Gastrocnemius medialis (tissue), 4 donors: ENCODE results near the gene FGFR3. TPM values are rescaled to one million over a fixed set of nuclear protein-coding genes. Genes with fewer than 3 reads are reported as not detected.

ENCODE experiments used
- ATAC-seq, 2 donors: fragments of 150-250 bp; one replicate each; pipeline ENCODE4 v1.9.1; 2016
- DNase-seq, 2 donors: peaks; one replicate each; pipeline ENCODE4 v3.0.0-alpha.2; 2019
- H3K27ac ChIP-seq, 4 donors: fragments of 200-600 bp; sonication (generic); 1 replicate in 1 of 4; 2 replicates in 3 of 4; pipeline ENCODE4 v1.5.1; 2016 to 2018; ENCODE audit warnings: mild to moderate bottlenecking in 2 of 4, moderate library complexity in 1 of 4
- H3K27me3 ChIP-seq, 3 donors: fragments of 200-600 bp; sonication (generic) in 2 of 3; 1 replicate in 1 of 3; 2 replicates in 2 of 3; pipeline versions ENCODE4 v1.5.1 to v1.6.0; 2016 to 2019; ENCODE audit warnings: mild to moderate bottlenecking in 1 of 3, moderate library complexity in 1 of 3
- H3K36me3 ChIP-seq, 2 donors: fragments of 200-600 bp; sonication (generic) in 1 of 2; one replicate each; pipeline ENCODE4 v1.5.1; 2017 to 2018
- H3K4me1 ChIP-seq, 2 donors: fragments of 200-600 bp; sonication (generic) in 1 of 2; one replicate each; pipeline ENCODE4 v1.5.1; 2016 to 2017; ENCODE audit warnings: mild to moderate bottlenecking in 2 of 2
- H3K4me3 ChIP-seq, 4 donors: fragments of 200-600 bp; sonication (generic) in 3 of 4; 1 replicate in 1 of 4; 2 replicates in 3 of 4; pipeline ENCODE4 v1.5.1; 2016 to 2019; ENCODE audit warnings: mild to moderate bottlenecking in 2 of 4
- H3K9me3 ChIP-seq, 3 donors: fragments of 200-600 bp; sonication (generic) in 2 of 3; 1 replicate in 1 of 3; 2 replicates in 2 of 3; pipeline ENCODE4 v1.5.1; 2016 to 2019
- CTCF ChIP-seq, 5 experiments: fragments of 450-650 bp in 3 of 5; fragments of 200-600 bp in 2 of 5; sonication (generic) in 2 of 5; IDR thresholded peaks in 4 of 5; conservative IDR thresholded peaks in 1 of 5; 1 replicate in 4 of 5; 2 replicates in 1 of 5; pipeline ENCODE4 v1.5.1; 2016 to 2019; ENCODE audit warnings: antibody characterized with exemption in 5 of 5, mild to moderate bottlenecking in 3 of 5, moderate library complexity in 3 of 5
- POLR2A ChIP-seq, 2 donors: fragments of 450-650 bp; IDR thresholded peaks; one replicate each; pipeline ENCODE4 v1.6.1; 2017; ENCODE audit warnings: antibody characterized with exemption in 2 of 2, mild to moderate bottlenecking in 2 of 2, moderate library complexity in 2 of 2
- in situ Hi-C, 4 donors: fragments of 200-750 bp; cut with MboI; loops; one replicate each; pipeline versions ENCODE4 v1.15.0 to v1.8.0; 2017; ENCODE audit warnings: low sequenced_read_pairs in 4 of 4
- intact Hi-C: fragments of 100-400 bp; cut with DNase I; formaldehyde crosslinking; loops from one replicate; pipeline ENCODE4 v1.15.1; 2023; ENCODE audit warnings: low total_unique reads
- total RNA-seq, 4 donors: library from RNA; depleted of rRNA; stranded (reverse); fragments of >200 nt; gene quantifications; one replicate each; pipeline versions ENCODE4 v1.1.0 to v1.2.3, GENCODE V29; 2016

The FGFR3 gene
- total RNA-seq, 4 donors from 2014 or later, result 0.15 to 0.51 (median 0.18) TPM; not detected in 1

- peaks cover 3 to 9% of the 10 kb centered on the region in 2 donors for H3K4me1 ChIP-seq
- DNase-seq (no peak), ATAC-seq (no peak)
- in situ Hi-C loops, result no loop called here
- no peak overlapping the region for H3K4me3 ChIP-seq
- H3K9me3 ChIP-seq, result no peaks in the 10 kb centered on the region
- TF ChIP-seq CTCF (IDR thresholded peaks at IDR 0.05 in 4 of 5, conservative IDR thresholded peaks at IDR 0.05 in 1 of 5) (no peak), POLR2A (IDR thresholded peaks at IDR 0.05) (no peak)
- no peaks in the 10 kb centered on the region for H3K27me3 ChIP-seq
- H3K36me3 ChIP-seq, result no peaks in the 10 kb centered on the region
- H3K27ac ChIP-seq, result no peak overlapping the region
- intact Hi-C loops, result no loop called here
Observed at GRCh38 chr4:1804638-1805492, 11.8 kb downstream of the FGFR3 start.

- Histone ChIP-seq H3K36me3 (no peaks in the 10 kb centered on the region), H3K4me3 (no peak overlapping the region), H3K9me3 (no peaks in the 10 kb centered on the region), H3K4me1 (peaks cover 3 to 9% of the 10 kb centered on the region in 2 donors), H3K27ac (no peak overlapping the region), H3K27me3 (no peaks in the 10 kb centered on the region)
- intact Hi-C loops, result no loop called here
- DNase-seq (no peak), ATAC-seq (no peak)
- TF ChIP-seq CTCF (IDR thresholded peaks at IDR 0.05 in 4 of 5, conservative IDR thresholded peaks at IDR 0.05 in 1 of 5) (no peak), POLR2A (IDR thresholded peaks at IDR 0.05) (no peak)
- in situ Hi-C loops, result no loop called here
Observed at GRCh38 chr4:1805493-1806222, 12.6 kb downstream of the FGFR3 start.

- intact Hi-C loops, result no loop called here
- TF ChIP-seq CTCF (IDR thresholded peaks at IDR 0.05 in 4 of 5, conservative IDR thresholded peaks at IDR 0.05 in 1 of 5) (no peak), POLR2A (IDR thresholded peaks at IDR 0.05) (no peak)
- Histone ChIP-seq H3K27me3 (no peaks in the 10 kb centered on the region), H3K4me1 (peaks cover 3 to 9% of the 10 kb centered on the region in 2 donors), H3K9me3 (no peaks in the 10 kb centered on the region), H3K4me3 (no peak overlapping the region), H3K27ac (no peak overlapping the region), H3K36me3 (no peaks in the 10 kb centered on the region)
- ATAC-seq (no peak), DNase-seq (no peak)
- in situ Hi-C loops, result no loop called here
Observed at GRCh38 chr4:1806223-1806564, 13.1 kb downstream of the FGFR3 start.

- Histone ChIP-seq H3K36me3 (no peaks in the 10 kb centered on the region), H3K9me3 (no peaks in the 10 kb centered on the region), H3K27me3 (no peaks in the 10 kb centered on the region), H3K27ac (no peak overlapping the region), H3K4me3 (no peak overlapping the region), H3K4me1 (peaks cover 3 to 9% of the 10 kb centered on the region in 2 donors)
- intact Hi-C loops (no loop called here), in situ Hi-C loops (no loop called here)
- no peak for DNase-seq
- TF ChIP-seq CTCF (IDR thresholded peaks at IDR 0.05 in 4 of 5, conservative IDR thresholded peaks at IDR 0.05 in 1 of 5) (no peak), POLR2A (IDR thresholded peaks at IDR 0.05) (no peak)
- ATAC-seq, result no peak
Observed at GRCh38 chr4:1806596-1807331, 13.7 kb downstream of the FGFR3 start.
